Activated T-helper 17 cell treated with anti-CD3 and anti-CD28 coated beads, Interleukin-2, amount 50 U/mL, for 72 hours (primary cell): ENCODE data around the gene HIGD2B. TPM values are rescaled to one million over a fixed set of nuclear protein-coding genes. Genes with fewer than 3 reads are reported as not detected.
"Not testable (repeated sequence)": the region's sequence is repeated elsewhere in the genome, so short reads cannot be mapped to it uniquely, and the experiment has no call there.

Source experiments
- ATAC-seq: fragments of 150-1000 bp; cut with Tn5 transposase; replicated peaks from 2 replicates; pipeline ENCODE4 v1.10.0; 2021; ENCODE audit warnings: mild to moderate bottlenecking, moderate library complexity
- H3K27ac Mint-ChIP-seq: one replicate; pipeline ENCODE4 v1.8.0; 2022; ENCODE audit warnings: mixed read lengths
- H3K27me3 Mint-ChIP-seq: one replicate; pipeline ENCODE4 v1.8.0; 2022; ENCODE audit warnings: mixed read lengths
- H3K36me3 Mint-ChIP-seq: one replicate; pipeline ENCODE4 v1.8.0; 2022; ENCODE audit warnings: low read depth, mild to moderate bottlenecking, mixed read lengths
- H3K4me1 Mint-ChIP-seq: one replicate; pipeline ENCODE4 v1.8.0; 2022; ENCODE audit warnings: mixed read lengths
- H3K4me3 Mint-ChIP-seq: one replicate; pipeline ENCODE4 v1.8.0; 2022; ENCODE audit warnings: mild to moderate bottlenecking, mixed read lengths
- H3K9me3 Mint-ChIP-seq: one replicate; pipeline ENCODE4 v1.8.0; 2022; ENCODE audit warnings: mixed read lengths
- total RNA-seq, 2 donors: library from RNA; stranded (reverse); gene quantifications; one replicate each; pipeline ENCODE4 v1.2.3, GENCODE V29; 2022

HIGD2B gene
- total RNA-seq, 2 donors from 2014 or later: 0.22 to 0.32 TPM

- H3K36me3 Mint-ChIP-seq, ATAC-seq, H3K4me1 Mint-ChIP-seq, H3K27me3 Mint-ChIP-seq, H3K4me3 Mint-ChIP-seq, H3K27ac Mint-ChIP-seq, H3K9me3 Mint-ChIP-seq: not testable (repeated sequence)
Observed at GRCh38 chr15:72648631-72649253, 37.2 kb downstream of the HIGD2B start.

- H3K27ac Mint-ChIP-seq: not testable (repeated sequence)
Observed at GRCh38 chr15:72642271-72642670, 43.7 kb downstream of the HIGD2B start.

GRCh38 chr15:72639759-72640483, 46.1 kb downstream of the HIGD2B start:
- ATAC-seq, H3K4me3 Mint-ChIP-seq, H3K36me3 Mint-ChIP-seq, H3K27me3 Mint-ChIP-seq, H3K9me3 Mint-ChIP-seq, H3K4me1 Mint-ChIP-seq, H3K27ac Mint-ChIP-seq: not testable (repeated sequence)

More at GRCh38 chr15:72642271-72642670, 43.7 kb downstream of the HIGD2B start:
- H3K9me3 Mint-ChIP-seq, ATAC-seq, H3K27me3 Mint-ChIP-seq, H3K36me3 Mint-ChIP-seq, H3K4me3 Mint-ChIP-seq, H3K4me1 Mint-ChIP-seq: not testable (repeated sequence)

GRCh38 chr15:72636519-72637282, 49.3 kb downstream of the HIGD2B start:
- peak overlapping the region; percentile 85 for H3K27ac Mint-ChIP-seq
- H3K9me3 Mint-ChIP-seq, H3K36me3 Mint-ChIP-seq, H3K27me3 Mint-ChIP-seq, H3K4me1 Mint-ChIP-seq: not testable (repeated sequence)
- peak overlapping the region; percentile 67 for H3K4me3 Mint-ChIP-seq
- ATAC-seq: peak; percentile 92

- not testable (repeated sequence) for ATAC-seq, H3K4me3 Mint-ChIP-seq
Observed at GRCh38 chr15:72629068-72629570, 56.9 kb downstream of the HIGD2B start.

GRCh38 chr15:72628249-72629067, 57.5 kb downstream of the HIGD2B start:
- not testable (repeated sequence) for H3K4me3 Mint-ChIP-seq, H3K9me3 Mint-ChIP-seq, H3K36me3 Mint-ChIP-seq, ATAC-seq, H3K27me3 Mint-ChIP-seq, H3K27ac Mint-ChIP-seq, H3K4me1 Mint-ChIP-seq

More at GRCh38 chr15:72629068-72629570, 56.9 kb downstream of the HIGD2B start:
- not testable (repeated sequence) for H3K4me1 Mint-ChIP-seq, H3K9me3 Mint-ChIP-seq, H3K27me3 Mint-ChIP-seq, H3K36me3 Mint-ChIP-seq, H3K27ac Mint-ChIP-seq

- not testable (repeated sequence) for H3K27me3 Mint-ChIP-seq, H3K36me3 Mint-ChIP-seq, H3K27ac Mint-ChIP-seq, H3K4me3 Mint-ChIP-seq, H3K9me3 Mint-ChIP-seq, ATAC-seq, H3K4me1 Mint-ChIP-seq
Observed at GRCh38 chr15:72626153-72626552, 59.8 kb downstream of the HIGD2B start.

Other genes with a start within 250 kb of the HIGD2B start
- gene ARIH1, start 211.9 kb downstream of the HIGD2B start, total RNA-seq: 100 to 1,000 TPM; 140 TPM
- gene GOLGA6B, start 31.5 kb downstream of the HIGD2B start, total RNA-seq: under 1 TPM in 1 of 2 donors, not detected in 1; 0.13 TPM
- 10 to 100 TPM; 13.5 to 17.0 TPM for gene BBS4, start within 50 bp of the HIGD2B start, total RNA-seq
- gene ADPGK, start 97.6 kb upstream of the HIGD2B start, total RNA-seq: 100 to 1,000 TPM in 1 of 2 donors, 10 to 100 TPM in 1; 91.4 to 112 TPM